Inferior parietal cortex (tissue), 1 donor: ENCODE data around the gene SUPT4H1.

Experiments
- DNase-seq: peaks from one replicate; pipeline ENCODE4 v3.0.0-alpha.2; 2016; ENCODE audit errors: extremely low spot score

SUPT4H1 gene

DNA sequence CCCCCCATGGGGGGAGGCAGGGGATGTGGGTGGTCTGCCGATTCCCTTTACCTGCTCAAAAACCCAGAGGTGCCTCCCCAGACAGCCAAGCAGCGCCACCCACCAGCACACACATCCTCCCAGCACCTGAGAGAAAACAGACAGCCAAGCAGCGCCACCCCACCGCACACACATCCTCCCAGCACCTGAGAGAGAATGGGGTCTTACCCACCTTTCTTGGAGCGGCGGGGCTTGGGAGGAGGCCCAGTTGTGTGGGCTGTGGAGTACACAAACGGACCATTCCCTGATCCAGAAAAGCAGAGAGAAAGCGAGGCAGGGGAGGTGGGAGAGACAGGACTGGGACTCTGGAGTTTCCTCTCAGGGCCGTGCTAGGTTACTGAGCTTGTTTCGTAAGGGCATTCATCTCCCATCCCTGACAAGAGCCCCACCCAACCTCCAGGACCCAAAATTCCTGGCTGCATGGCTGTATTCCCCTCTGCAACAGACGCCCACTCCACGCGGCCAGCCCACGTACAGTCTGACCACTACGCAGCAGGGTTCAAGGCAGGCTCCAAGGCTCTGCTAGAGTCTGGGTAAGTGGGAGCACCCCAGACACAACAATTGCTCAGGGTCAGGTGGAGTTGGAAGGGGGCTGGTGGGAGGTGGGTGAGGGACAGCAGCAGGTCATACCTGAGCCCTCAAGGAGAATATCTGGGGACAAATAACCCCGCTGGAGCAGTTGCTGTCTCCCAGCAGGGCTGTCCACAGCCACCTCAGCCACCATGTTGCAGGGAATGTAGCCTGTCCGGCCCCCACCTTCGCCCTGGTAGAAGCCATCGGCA lies 45.7 kb downstream of the SUPT4H1 start:
- DNase-seq, result no peak

DNA sequence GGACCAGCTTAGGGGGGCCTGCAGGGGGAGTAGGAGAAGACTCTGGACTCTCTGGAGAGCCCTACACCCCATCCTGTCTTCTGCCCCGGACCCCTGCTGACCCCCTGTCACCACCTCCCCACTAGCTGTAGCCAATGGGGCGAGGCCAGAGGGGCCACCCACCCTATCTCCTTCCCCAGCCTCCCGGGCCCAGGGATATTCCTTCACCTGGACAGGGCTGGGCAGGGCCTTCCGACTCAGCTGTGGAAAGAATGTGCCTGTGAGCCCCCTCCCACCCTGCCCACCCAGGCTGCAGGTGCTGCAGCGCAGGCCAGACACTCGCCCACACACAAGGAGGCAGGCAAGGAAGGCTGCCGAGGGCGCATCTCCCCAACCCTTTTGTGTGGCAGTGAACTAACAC lies 46.4 kb downstream of the SUPT4H1 start:
- DNase-seq, result no peak

DNA sequence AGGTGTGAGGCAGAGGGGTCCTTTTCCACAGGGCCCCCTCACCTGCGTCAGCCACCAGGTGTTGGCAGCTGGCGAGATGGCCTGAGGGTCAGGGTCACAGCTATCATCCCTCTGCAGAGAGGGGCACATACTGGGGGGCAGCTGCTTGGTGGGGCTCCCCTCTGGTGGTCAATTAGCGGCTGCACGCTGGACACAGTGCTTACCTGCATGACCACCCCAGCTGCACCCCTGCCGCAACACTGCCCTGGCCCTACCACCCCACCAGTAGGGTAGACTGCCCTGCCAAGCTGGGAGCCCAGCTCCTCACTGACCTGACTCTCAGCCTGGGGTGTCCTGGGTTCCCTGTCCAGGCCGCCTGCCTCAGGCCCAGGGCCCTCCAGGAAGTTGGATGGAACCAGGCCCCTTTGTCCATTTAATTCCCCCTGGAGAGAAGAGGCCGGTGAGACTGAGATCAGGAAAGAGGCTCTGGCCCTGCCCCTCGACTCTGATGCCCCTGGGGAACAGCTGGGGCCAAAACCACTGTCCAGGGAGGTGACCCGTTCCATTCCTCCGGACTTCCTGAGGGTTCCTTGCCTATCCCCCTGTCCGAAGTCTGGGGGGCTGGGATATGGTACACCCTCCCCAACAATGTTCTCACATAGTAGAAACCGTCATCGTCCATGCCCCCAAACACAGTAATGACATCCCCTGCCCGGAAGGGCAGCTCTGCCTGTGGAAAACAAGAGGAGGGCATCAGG lies 47.1 kb downstream of the SUPT4H1 start:
- DNase-seq, result no peak

DNA sequence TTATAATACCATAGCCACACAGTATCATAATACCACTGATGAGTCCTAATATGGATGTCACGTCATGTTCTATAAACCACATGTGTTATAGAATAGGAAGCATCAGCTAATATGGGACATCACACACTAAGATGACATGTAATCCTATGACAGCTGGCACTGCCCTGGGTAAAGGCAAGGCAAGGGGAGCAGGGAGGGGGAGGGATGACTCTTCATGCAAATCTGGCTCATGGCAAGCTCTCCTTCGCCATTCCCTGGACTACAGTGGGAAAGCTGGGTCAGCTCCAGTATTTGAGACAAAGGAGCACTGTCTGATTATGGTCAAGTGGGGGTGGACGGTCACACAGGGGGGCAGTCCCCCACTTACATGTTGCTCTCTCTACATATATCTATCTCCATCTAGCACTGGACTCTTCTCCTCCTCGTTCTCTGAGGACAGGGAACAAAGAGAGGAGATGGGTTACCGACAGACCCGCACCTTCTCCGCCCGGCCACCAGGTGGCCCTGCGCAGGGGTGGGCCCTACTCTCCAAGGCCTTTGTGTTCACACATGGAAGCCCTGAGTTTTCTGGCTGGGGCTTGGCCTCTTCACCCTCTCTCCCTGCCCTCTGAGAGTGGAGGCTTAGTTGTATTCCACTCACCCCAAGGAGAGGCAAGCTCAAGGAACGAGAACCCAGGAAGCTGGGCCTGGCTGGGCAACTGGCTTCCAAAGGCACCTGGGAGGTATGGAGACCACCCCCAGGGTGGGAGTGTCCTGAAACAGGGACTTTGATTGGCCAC lies 47.8 kb downstream of the SUPT4H1 start:
- no peak for DNase-seq

DNA sequence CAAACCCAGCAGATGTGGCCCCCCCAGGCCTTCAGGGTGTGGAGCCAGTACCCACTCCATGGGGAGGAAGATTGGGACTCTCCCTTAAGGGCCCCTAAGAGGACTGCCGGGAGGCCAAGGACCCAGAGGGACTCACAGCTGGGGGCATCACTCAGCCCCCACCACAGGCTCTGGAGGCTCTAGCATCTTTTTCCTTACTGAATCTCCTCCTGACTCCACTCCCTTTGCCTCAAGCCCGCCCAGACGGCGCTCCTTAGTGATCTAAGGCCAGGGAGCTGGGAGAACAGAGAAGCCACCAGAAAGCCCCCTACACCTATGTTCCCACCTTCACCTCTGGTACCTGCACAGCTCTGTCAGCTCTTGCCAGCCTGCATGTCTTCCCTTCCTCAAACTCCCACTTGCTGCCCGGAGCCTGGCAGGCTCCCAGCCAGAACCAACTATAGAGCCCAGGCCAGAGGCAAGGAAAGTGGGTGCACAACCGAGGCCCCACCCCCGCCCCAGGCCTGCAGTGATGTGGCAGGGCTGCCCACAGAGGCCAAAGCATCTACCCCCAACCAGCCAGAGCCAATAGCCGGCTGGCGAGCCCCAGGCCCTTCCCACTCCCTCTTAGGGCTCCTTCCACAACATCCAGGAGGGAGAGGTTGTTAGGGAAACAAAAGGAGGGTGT lies 48.9 kb downstream of the SUPT4H1 start:
- no peak for DNase-seq

DNA sequence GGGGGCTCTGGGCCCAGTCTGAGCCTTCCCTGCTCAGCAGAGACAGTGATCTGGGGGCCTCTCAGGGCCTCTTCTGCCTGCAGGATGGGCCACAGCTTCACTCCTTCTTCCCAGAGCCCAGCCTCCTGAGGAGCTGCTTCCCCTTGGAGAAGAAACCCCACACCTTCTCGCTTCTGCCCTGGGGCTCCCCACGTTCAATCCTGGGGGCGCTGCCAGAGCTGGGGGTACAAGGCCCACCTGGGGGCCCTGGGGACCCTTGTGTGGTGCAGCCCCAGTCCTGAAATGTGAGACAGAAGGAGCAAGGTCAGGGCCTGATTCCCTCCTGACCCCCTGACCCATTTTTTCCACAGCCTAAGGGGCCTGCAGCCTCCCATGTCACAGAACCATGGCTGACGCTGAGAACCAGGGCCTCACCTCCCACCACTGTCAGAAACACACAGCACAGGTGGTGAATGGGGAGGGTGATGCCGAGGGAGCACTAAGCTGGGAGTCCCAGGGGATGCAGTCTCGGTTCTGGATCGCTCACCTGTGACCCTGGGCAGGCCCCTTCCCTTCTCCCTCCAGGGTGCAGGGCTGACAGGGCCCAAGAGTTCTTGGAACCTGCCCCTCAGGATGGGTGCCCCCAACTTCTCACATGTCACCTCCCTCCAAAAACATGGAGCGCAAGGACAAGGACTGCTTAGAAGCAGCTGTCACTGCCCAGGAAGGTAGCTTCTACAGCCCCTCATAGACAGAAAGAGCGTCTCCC lies 49.7 kb downstream of the SUPT4H1 start:
- DNase-seq, result no peak

DNA sequence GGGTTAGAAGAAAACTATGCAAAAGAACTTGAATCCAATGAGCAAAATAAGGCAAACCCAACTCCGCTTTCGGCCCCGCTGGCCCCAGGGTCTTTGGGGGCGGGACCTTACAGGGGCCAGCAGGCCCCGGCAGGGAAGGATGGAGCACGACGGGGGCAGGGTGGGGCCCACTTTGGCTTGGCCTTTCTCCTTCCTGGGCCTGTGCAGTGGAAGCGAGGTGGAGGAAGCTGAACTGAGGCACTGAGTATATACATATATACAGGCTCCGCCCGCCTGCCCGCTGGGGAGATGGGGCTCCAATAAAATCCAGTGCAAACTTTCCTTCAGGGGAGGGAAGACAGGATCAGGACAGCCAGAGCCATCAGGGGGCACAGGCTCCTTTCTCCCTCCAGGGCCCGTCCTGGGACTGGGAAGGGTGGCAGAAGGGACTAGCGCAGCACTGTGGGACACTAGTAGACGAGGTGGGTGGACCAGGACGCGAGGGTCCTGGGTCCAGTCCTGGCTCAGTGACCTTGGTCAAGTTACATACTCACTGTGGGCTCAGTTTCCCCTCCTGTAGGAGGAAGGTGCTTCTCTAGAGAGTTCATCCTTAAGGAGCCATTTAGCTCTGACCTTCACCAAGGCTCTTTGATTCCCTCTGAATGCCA lies 50.4 kb downstream of the SUPT4H1 start:
- DNase-seq, result no peak

DNA sequence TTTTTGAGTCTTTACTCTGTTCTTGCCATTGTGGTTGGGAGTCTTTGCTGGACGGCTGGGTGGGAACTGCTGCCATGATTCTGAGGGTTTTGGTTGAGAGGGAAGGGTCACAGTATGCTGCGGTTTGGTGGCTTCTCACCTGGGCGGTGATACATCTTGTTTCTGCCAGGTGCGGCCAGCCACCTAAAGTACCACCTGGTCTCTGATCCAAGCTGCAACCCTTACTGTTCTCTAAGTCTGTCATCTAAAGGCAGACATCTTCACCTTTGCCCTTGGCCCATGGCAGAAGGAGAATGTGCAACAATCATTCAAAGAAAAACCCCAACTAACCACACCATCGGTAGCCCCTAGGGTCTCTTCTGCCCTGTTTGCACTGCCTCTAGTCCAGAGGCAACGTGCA lies 51.7 kb downstream of the SUPT4H1 start:
- no peak for DNase-seq
